ENCODE measurements around the gene CREB3L2.

DNA sequence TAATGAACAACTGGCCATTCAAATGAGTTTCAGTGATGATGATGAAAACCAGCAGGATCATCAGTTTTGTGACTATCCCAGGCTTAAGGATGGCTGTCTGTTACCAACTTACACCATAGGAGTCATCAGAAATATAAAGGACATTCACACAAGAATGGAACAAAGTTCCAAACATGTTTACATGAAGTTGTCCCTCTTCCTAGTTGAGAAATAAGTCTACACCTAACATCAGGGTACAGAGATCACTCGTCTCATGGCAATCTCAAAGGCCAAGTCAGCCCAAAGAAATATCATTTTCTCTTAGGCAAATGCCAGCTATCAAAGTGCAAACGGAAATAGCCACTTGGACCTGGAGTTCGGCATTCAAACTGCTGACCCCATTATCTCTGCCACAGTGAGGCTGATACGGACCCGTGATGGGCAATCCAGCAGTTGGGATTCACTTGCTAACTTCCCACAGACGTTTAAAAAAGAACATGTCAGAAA is 53.0 kb downstream of the CREB3L2 start:
- TF ChIP-seq CTCF (conservative IDR thresholded peaks at IDR 0.05; ENCODE audit: low read length) (no peak), EZH2phosphoT487 (IDR thresholded peaks at IDR 0.05; ENCODE audit: borderline replicate concordance, low read depth, low read length) (no peak)

All from OCI-LY7 (cell line).